B cell (primary cell): ENCODE measurements around the gene GDF2. TPM values are rescaled to one million over a fixed set of nuclear protein-coding genes. Genes with fewer than 3 reads are reported as not detected.

Source experiments
- ATAC-seq: fragments of 200-7000 bp; cut with Tn5 transposase; one replicate; pipeline ENCODE4 v1.10.0; 2021; ENCODE audit warnings: low read depth, mild to moderate bottlenecking, moderate number of reproducible peaks, moderate library complexity
- CTCF ChIA-PET: fragments of 350-600 bp; sonication (Branson Sonifier 250); formaldehyde crosslinking; loops from one replicate; lab custom pipeline; 2021; ENCODE audit warnings: antibody characterized with exemption, inconsistent platforms; lab: Charles Lee
- POLR2A ChIA-PET: fragments of 350-600 bp; sonication (Branson Sonifier 250); formaldehyde crosslinking; loops from one replicate; lab custom pipeline; 2021; ENCODE audit warnings: antibody characterized with exemption; lab: Charles Lee
- DNase-seq: peaks from one replicate; pipeline ENCODE4 v3.0.0; 2013
- H2AFZ ChIP-seq: 2 replicates; pipeline ENCODE4 v1.6.1; 2012; ENCODE audit warnings: mild to moderate bottlenecking, low read depth, low read length; ENCODE audit not compliant: insufficient read depth, poor library complexity, severe bottlenecking
- H3K27ac ChIP-seq, 2 donors: 1 replicate in 1 of 2; 2 replicates in 1 of 2; pipeline ENCODE4 v1.5.1; 2012 to 2013; ENCODE audit warnings: low read length in 2 of 2, mild to moderate bottlenecking in 2 of 2, moderate library complexity in 1 of 2
- H3K27me3 ChIP-seq, 4 experiments: fragments of 200-600 bp in 1 of 4; sonication (generic) in 1 of 4; replicated peaks in 1 of 4; 1 replicate in 2 of 4; 2 replicates in 2 of 4; pipeline versions ENCODE4 v1.6.1 to v1.7.0; 2013 to 2016; ENCODE audit warnings: low read length in 3 of 4, mild to moderate bottlenecking in 2 of 4, mixed read lengths in 1 of 4, moderate library complexity in 1 of 4; ENCODE audit not compliant: insufficient read depth in 4 of 4, control insufficient read depth in 3 of 4; ENCODE audit errors: control extremely low read depth in 1 of 4
- H3K36me3 ChIP-seq, 2 experiments: replicated peaks in 1 of 2; 1 replicate in 1 of 2; 2 replicates in 1 of 2; pipeline versions ENCODE4 v1.6.1 to v1.7.1; 2013; ENCODE audit warnings: low read length in 1 of 2; ENCODE audit not compliant: insufficient read depth in 2 of 2, control insufficient read depth in 1 of 2; ENCODE audit errors: control extremely low read depth in 1 of 2, extremely low read depth in 1 of 2
- H3K4me1 ChIP-seq, 2 donors: fragments of 200-600 bp in 1 of 2; sonication (generic) in 1 of 2; 1 replicate in 1 of 2; 2 replicates in 1 of 2; pipeline versions ENCODE4 v1.5.1 to v1.6.1; 2013 to 2017; ENCODE audit warnings: low read length in 2 of 2; ENCODE audit not compliant: control insufficient read depth in 2 of 2, insufficient read depth in 2 of 2
- H3K4me2 ChIP-seq: replicated peaks from 2 replicates; pipeline ENCODE3; 2012; ENCODE audit warnings: mild to moderate bottlenecking, low read depth, low read length; ENCODE audit not compliant: poor library complexity, severe bottlenecking
- H3K4me3 ChIP-seq, 5 experiments: fragments of 200-600 bp in 1 of 5; sonication (generic) in 1 of 5; 1 replicate in 3 of 5; 2 replicates in 2 of 5; pipeline versions ENCODE4 v1.5.1 to v1.7.0; 2011 to 2016; ENCODE audit warnings: low read length in 4 of 5, mild to moderate bottlenecking in 4 of 5, low read depth in 2 of 5, control low read depth in 1 of 5, moderate library complexity in 1 of 5; ENCODE audit not compliant: insufficient read depth in 1 of 5; ENCODE audit errors: control extremely low read depth in 1 of 5, extremely low read depth in 1 of 5
- H3K79me2 ChIP-seq: fragments of 200-600 bp; sonication (generic); one replicate; pipeline ENCODE4 v1.6.0; 2016; ENCODE audit warnings: low read length; ENCODE audit not compliant: control insufficient read depth, insufficient read depth
- H3K9ac ChIP-seq: fragments of 200-600 bp; sonication (generic); 2 replicates; pipeline ENCODE4 v1.6.1; 2017; ENCODE audit warnings: mild to moderate bottlenecking, low read length, moderate library complexity
- H3K9me3 ChIP-seq, 3 donors: one replicate each; pipeline versions ENCODE4 v1.6.1 to v1.7.1; 2013; ENCODE audit warnings: low read length in 2 of 3; ENCODE audit not compliant: control insufficient read depth in 2 of 3, insufficient read depth in 1 of 3; ENCODE audit errors: control extremely low read depth in 1 of 3
- H4K20me1 ChIP-seq: 2 replicates; pipeline ENCODE4 v1.6.0; 2012; ENCODE audit warnings: mild to moderate bottlenecking, low read length; ENCODE audit not compliant: insufficient read depth, control insufficient read depth, poor library complexity, severe bottlenecking
- H3K27ac Mint-ChIP-seq: one replicate; pipeline ENCODE4 v1.8.0; 2021; ENCODE audit warnings: mixed read lengths
- H3K27me3 Mint-ChIP-seq: one replicate; pipeline ENCODE4 v1.8.0; 2021; ENCODE audit warnings: mixed read lengths
- H3K4me1 Mint-ChIP-seq: one replicate; pipeline ENCODE4 v1.8.0; 2021; ENCODE audit warnings: mixed read lengths
- H3K4me3 Mint-ChIP-seq: one replicate; pipeline ENCODE4 v1.8.0; 2021; ENCODE audit warnings: mixed read lengths
- H3K9me3 Mint-ChIP-seq: one replicate; pipeline ENCODE4 v1.8.0; 2022; ENCODE audit warnings: mixed read lengths; ENCODE audit not compliant: insufficient read depth
- CTCF ChIP-seq: fragments of 200-600 bp; IDR thresholded peaks from one replicate; pipeline ENCODE4 v1.8.0; 2022; ENCODE audit warnings: antibody characterized with exemption, mild to moderate bottlenecking
- EZH2 ChIP-seq: IDR thresholded peaks from 2 replicates; pipeline ENCODE4 v1.6.1; 2012; ENCODE audit warnings: borderline replicate concordance, low read depth, mild to moderate bottlenecking, moderate library complexity, low read length; ENCODE audit not compliant: insufficient read depth, poor library complexity, severe bottlenecking
- WGBS: methylation state at CpG from one replicate; pipeline ENCODE4 v1.1.5; 2013; ENCODE audit warnings: missing lambda C conversion rate; ENCODE audit not compliant: insufficient coverage; 5-methylcytosine and 5-hydroxymethylcytosine counted together
- intact Hi-C: fragments of 100-400 bp; cut with micrococcal nuclease; formaldehyde crosslinking; loops from one replicate; pipeline ENCODE4 v1.10.0; 2022
- polyA plus RNA-seq: library from polyadenylated mRNA; depleted of rRNA; stranded (reverse); fragments of >200 nt; gene quantifications from 2 replicates; pipeline ENCODE4 v1.2.3, GENCODE V29; 2012
- total RNA-seq, 2 donors: library from RNA; stranded (reverse); fragments of 120-200 nt in 1 of 2; gene quantifications; 1 replicate in 1 of 2; 2 replicates in 1 of 2; pipeline versions ENCODE4 v1.2.3 to v1.2.4, GENCODE V29; 2013 to 2022

GDF2 gene
- total and polyA plus RNA-seq, 2 donors (not counting 1 experiment from before 2014, with no cell fraction given): not detected

- H3K4me3 Mint-ChIP-seq: no peak overlapping the region
- no peaks in the 10 kb centered on the region for H3K9me3 ChIP-seq
- H3K4me3 ChIP-seq: no peak overlapping the region
- no peaks in the 10 kb centered on the region for H4K20me1 ChIP-seq
- H3K36me3 ChIP-seq: no peaks in the 10 kb centered on the region
- POLR2A ChIA-PET: no interaction called here
- H3K4me1 Mint-ChIP-seq: no peaks in the 10 kb centered on the region
- 95% methylated on average over 22 of the region's 22 CpGs for WGBS
- H3K27me3 ChIP-seq: no peaks in the 10 kb centered on the region
- H3K9ac ChIP-seq: no peak overlapping the region
- intact Hi-C loops: no loop called here
- H3K9me3 Mint-ChIP-seq: no peaks in the 10 kb centered on the region
- no peak overlapping the region for H3K4me2 ChIP-seq
- H3K27ac Mint-ChIP-seq: no peak overlapping the region
- H3K4me1 ChIP-seq: no peaks in the 10 kb centered on the region
- H2AFZ ChIP-seq: no peak overlapping the region
- H3K79me2 ChIP-seq: no peaks in the 10 kb centered on the region
- TF ChIP-seq CTCF (no peak), EZH2 (no peak)
- CTCF ChIA-PET: no interaction called here
- H3K27me3 Mint-ChIP-seq: no peaks in the 10 kb centered on the region
- no peak overlapping the region for H3K27ac ChIP-seq
- ATAC-seq (no peak), DNase-seq (no peak)
These were observed 27.3 kb downstream of the GDF2 start for GRCh38 chr10:47349516-47349915.

- Histone ChIP-seq H2AFZ (no peak overlapping the region), H3K4me3 (no peak overlapping the region), H3K27me3 (no peaks in the 10 kb centered on the region), H3K9ac (no peak overlapping the region), H3K9me3 (no peaks in the 10 kb centered on the region), H3K4me2 (no peak overlapping the region), H3K4me1 (no peaks in the 10 kb centered on the region), H3K36me3 (no peaks in the 10 kb centered on the region), H4K20me1 (no peaks in the 10 kb centered on the region), H3K27ac (no peak overlapping the region), H3K79me2 (no peaks in the 10 kb centered on the region)
- ATAC-seq (no peak), DNase-seq (no peak)
- no peaks in the 10 kb centered on the region for H3K9me3 Mint-ChIP-seq
- no peaks in the 10 kb centered on the region for H3K4me1 Mint-ChIP-seq
- WGBS: 97% methylated on average over 30 of the region's 31 CpGs
- no peaks in the 10 kb centered on the region for H3K27me3 Mint-ChIP-seq
- no peak overlapping the region for H3K4me3 Mint-ChIP-seq
- intact Hi-C loops: no loop called here
- POLR2A ChIA-PET: no interaction called here
- H3K27ac Mint-ChIP-seq: no peak overlapping the region
- CTCF ChIA-PET: no interaction called here
- TF ChIP-seq CTCF (no peak), EZH2 (no peak)
These were observed 27.7 kb downstream of the GDF2 start for GRCh38 chr10:47349941-47350371.
